G401 (cell line): ENCODE measurements around the gene CDC42BPG. TPM values are rescaled to one million over a fixed set of nuclear protein-coding genes. Genes with fewer than 3 reads are reported as not detected.

Source experiments
- DNase-seq: peaks from one replicate; pipeline ENCODE4 v3.0.0-alpha.2; 2015; ENCODE audit warnings: low spot score
- in situ Hi-C: cut with HindIII; loops from 2 replicates; pipeline ENCODE4 v1.10.0; 2016; ENCODE audit warnings: low sequenced_read_pairs, mixed read lengths
- total RNA-seq: library from RNA; depleted of rRNA; stranded (reverse); fragments of >200 nt; shearing (Covaris generic); gene quantifications from 2 replicates; pipeline ENCODE4 v1.2.3, GENCODE V29; 2014

The CDC42BPG gene
- total RNA-seq, 1 experiment from 2014 or later = 1.6 TPM

DNA sequence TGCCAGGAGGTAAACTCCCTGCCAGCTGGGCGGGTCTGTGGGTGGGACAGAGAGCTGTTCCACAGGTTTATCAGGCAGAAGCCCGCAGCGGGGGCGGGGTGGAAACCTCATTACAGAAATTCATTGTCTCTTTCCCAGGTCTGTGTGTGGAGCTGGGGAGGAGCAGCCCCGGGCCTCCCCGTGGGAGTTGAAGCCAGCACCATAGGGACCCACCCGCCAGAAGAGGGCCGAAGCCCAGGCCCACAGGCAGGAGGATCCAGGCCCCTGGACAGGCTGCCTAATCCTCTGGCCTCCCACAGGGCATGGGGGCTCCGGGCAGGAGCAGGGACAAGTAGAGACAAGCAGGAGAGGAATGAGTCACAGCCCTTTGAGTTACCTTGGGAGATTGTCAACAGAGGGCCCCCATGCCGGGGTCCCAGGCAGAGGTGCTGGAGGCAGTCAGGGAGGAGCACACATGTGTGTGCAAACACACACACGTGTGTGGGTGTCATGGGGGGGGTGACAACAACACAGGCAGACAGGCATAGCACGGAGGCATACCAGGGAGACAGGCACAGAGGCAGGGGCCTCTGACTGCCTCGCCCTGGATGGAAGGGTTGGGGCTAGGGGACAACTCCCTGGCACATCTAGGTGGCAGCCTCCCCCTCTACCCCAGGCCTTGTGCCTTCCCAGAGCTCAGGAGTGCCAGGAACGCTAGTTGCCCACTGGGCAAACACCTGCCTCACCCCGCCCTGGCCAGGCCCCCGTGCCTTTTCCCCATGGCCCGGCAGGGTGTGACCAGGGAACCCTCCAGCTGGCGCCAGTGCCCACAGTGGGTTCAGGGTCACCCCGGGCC is 1.4 kb downstream of the CDC42BPG start:
- in situ Hi-C loops = no loop called here
- no peak for DNase-seq

DNA sequence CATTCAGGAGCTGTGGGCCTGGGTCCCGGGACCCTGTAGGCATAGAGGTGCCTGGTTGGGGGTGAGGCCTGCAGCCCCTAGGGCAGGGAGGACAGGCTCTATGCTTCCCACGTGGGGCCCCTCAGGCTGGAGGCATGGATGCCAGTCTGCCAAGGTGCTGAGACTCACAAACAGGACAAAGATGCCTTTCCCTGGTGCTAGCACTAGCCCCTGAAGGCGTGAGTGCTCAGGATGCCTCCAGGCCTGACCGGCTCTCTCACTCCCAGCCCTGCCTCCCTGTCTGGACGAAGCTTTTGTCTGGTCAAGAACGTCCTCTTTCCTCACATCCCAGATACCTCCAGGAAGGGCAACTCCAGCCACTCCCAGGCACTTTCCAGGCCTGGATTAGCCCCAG is 2.1 kb downstream of the CDC42BPG start:
- DNase-seq = no peak
- in situ Hi-C loops = no loop called here

DNA sequence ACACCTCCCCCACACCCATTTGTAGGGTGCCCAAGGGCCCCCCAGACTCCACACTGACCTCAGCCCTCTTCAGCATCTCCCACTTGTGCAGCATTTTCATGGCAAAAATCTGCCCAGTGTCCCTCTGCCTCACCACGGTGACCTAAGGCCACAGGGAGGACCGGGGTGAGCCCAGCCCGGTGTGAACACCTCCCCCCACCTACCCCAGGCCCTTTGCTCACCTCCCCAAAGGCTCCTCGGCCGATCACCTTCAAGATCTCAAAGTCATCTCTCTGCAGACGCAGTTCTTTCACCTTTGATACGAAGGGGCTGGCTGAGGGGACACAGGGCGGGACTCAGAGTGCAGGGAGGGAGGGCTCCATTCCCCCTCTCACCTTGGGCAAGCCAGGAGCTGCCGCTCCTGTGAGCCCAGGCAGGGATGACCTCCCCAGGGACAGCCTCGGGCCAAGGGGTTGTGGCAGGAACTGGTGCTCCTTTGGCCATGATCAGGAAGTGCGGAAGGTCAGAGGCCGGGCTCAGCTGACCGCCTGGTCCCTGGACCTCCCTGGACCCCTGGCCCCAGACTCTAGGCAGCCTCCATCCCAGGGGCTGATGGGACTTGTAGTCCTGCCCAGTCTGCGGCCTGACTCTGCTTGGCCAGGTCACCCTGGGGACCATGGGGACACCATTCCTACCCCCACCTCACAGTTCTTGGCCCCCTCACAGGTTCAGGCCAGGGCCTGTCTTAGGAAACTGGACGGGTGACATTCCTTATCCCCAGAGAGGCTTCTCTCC is 2.7 kb downstream of the CDC42BPG start:
- no peak for DNase-seq
- in situ Hi-C loops = no loop called here

DNA sequence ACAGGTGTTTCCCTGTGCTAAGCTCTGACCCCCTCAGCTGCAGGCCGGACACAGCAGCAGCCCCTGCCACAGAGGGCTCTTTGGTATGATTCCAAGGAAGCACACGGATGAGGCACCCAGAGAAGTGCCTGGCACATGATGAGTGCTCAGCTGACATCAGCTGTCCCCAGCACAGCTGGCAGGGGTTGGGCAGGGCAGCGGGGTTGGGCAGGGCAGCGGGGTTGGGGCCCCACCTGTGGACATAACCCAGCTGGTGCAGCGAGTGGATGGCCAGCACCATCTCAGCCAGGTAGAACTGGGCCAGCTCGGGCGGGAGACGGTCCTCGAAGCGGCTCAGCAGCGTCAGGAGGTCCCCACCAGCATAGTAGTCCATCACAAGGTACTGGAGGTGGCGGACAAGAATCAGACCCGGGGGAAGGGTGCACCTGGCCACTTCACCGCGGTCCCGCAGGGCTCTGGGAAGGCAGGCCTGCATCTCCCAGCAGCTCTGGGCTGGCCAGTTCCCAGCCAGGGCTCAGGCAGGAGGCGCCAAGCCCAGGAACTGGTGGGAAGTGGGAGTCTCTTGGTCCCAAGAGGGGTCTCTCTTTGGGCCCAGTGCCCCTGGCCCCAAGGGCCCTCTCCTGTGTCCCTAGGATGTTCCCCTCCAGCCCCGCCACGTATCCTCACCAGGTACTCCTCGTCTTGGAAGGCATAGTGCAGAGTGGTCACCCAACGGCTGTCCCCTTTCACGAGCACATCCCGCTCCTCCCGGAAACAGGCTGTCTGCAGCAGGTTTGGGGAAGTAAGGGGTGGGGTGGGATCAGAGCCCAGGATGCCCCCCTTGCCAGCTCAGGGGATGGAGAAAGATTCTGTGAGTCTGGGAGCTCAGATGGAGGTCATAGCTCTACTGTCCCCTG is 4.3 kb downstream of the CDC42BPG start:
- in situ Hi-C loops = no loop called here
- DNase-seq = no peak

DNA sequence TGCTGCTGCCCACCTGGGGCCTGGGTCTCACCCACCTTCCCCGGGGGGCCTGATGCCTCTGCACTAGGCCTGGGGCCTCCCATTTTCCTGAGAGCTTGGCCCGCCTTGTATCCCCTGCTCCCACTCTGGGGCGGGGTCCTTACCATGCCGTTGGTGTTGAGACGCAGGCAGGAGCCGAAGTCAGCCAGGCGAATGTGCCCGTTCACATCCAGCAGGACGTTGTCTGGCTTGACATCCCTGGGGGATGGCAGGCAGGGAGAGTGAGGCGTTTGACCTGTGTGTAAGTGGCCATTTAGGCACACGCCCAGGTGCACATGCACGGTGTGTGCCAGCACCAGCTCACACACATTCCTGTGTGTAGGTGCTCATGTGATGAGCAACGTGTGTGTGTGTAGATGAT is 5.1 kb downstream of the CDC42BPG start:
- DNase-seq = no peak
- in situ Hi-C loops = no loop called here

DNA sequence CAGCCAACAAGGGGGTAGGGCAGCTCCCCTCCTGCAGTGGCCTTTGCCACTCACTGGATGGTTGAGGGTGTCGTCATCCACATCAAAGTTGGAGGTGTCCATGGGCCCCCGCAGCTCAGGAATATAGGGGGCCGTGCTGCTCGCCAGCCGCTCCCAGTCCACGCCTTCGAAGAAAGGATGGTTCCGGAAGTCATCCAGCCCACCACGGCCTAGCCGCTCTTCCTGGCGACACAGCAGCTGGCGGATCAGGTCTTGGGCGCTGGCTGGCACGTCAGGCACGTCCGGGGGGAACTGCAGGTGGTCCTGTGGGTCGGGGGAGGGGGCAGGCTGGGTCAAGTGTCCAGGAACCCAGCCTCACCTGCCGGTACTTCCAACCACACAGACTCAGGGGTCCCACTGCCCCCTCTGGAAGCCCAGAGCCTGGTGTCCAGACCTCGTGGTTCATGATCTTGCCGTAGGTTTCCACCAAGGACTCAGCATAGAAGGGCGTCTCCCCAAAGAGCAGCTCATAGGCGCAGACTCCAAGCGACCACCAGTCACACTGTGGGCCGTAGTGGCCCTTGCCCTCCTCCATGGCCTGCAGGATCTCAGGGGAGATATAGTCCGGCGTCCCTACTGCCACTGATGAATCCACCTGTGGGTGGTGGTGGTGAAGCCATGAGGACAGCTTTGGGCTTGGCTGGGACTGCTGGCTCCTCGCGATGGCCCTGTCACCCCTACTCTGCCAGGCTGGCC is 5.7 kb downstream of the CDC42BPG start:
- DNase-seq = no peak
- in situ Hi-C loops = no loop called here

DNA sequence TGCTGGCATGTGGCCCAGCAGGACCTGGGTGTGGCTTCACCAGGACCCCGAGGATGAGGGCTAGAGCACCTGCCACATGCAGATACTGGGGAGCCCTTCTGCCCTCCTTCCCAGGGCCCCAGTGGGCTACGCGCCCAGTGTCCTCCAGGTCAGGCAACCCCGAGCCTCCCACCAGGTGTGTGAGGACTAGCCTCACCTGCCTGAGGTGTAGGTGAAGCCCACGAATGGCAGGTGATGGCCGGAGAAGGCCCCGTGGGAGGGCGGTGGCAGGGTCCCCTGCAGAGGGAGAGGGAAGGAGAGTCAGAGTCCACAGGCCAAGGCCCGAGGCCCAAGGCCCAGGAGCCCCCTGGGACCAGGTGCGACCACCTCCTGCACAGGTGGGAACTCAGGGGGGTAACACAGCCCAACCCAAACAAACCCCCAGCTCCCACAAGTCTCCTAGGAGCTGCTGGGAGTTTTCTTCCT is 6.5 kb downstream of the CDC42BPG start:
- DNase-seq = no peak
- in situ Hi-C loops = no loop called here

DNA sequence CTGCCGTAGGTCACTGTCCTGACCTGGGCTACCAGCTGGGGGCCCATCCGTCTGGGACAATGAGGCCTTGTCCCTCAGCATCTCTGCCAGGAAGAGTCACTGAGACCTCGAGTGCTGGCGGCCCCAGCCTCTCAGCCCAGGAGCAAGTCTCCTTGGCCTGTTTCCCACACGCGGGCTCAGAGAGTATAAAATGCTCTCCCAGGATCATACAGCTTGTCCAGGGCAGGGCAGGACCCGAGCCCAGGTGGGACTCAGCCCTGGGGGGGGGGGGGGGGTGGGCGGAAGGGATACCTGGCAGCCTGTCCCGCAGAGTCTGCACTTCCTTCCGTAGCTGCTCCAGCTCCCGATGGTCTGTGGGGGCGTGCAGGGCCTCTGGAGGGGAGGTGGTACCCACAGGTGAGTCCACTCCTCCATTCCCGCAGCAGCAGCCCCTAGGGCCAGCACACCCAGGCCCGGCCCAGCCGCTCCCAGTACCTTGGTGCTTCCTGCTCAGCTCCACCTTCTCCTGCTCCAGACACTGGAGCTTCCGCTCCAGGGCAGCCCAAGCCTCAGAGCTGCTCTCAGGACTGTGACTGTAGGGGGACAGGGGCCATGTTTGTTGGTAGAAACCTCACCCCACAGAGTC is 7.9 kb downstream of the CDC42BPG start:
- in situ Hi-C loops = no loop called here
- no peak for DNase-seq

DNA sequence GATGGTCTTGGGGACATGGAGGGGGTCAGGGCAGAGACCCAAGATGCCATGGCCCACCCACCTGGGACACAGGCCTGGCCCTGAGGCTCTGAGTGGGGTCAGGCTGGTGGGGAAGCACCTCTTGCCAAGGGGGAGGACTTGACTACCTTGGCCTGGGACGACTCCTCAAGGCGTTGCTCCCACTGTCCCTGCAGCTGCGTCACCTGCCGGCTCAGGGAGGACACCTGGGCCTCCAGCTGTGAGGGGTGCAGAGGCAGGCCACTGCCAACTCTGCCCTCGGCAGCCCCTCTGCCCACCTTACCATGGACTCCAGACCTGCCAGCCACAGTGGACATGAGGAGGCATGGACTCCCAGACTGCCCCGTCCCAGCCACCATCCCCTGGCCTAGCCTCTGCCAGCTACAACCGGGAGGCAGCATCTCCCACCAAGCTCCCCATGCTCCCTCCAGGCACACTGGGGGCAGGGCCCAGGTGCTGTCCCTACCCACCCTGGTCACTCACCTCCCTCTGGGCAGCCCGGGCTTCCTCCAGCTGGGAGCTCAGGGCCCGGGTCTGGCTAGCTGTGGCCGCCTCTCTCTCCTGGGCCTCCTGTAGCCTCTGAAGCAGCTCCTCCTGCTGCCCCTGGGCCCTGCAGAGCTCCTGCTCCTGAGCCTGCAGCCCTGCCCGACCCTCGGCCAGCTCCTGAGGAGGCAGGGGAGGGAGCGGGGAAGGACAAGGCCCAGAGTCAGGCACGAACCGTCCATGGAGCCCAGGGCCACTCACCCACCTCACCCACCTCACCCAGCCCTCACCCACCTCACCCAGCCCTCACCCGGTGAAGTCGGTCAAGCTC is 8.6 kb downstream of the CDC42BPG start:
- in situ Hi-C loops = no loop called here
- DNase-seq = no peak

DNA sequence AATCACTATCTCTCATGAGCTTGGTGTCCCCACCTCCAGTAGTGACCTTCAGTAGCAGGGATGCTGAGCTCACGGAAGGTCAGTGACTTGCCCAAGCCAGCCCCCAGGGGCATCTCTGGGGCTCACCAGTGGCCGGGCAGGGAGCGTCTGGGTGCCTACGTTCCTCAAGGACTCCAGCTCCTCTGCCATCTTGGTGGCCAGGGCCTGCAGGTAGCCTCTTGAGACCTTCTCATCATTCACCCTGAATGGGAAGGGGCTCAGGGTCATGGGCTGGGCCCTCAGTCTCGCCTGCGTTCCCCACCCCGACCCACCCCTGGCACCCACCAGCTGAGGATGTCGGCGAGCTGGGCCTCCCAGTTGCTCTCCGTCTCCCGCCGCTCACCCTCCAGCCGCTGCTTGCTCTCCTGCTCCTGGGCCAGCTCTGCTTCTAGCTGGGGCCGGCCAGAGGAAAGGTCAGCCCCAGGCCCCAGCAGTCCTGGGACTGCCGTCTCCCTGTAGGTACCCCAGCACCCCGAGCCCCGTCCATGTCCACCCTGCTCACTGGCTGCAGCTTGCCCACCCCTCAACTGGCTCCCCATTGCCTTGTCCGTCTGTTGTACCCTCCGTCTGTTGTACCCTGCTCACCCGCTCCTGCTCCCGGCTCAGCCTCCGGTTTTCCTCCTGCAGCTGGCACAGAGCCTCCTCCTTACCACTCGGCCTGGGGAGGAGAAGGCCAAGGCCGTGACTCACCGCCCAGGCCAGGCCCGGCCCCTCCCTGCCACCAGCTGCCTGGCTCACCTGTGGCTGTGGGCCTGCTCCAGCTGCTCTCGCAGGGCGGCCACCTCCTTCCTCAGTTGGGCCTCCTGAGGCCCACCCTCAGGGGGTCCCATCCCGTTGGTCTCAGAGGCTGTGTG is 9.5 kb downstream of the CDC42BPG start:
- DNase-seq = no peak

DNA sequence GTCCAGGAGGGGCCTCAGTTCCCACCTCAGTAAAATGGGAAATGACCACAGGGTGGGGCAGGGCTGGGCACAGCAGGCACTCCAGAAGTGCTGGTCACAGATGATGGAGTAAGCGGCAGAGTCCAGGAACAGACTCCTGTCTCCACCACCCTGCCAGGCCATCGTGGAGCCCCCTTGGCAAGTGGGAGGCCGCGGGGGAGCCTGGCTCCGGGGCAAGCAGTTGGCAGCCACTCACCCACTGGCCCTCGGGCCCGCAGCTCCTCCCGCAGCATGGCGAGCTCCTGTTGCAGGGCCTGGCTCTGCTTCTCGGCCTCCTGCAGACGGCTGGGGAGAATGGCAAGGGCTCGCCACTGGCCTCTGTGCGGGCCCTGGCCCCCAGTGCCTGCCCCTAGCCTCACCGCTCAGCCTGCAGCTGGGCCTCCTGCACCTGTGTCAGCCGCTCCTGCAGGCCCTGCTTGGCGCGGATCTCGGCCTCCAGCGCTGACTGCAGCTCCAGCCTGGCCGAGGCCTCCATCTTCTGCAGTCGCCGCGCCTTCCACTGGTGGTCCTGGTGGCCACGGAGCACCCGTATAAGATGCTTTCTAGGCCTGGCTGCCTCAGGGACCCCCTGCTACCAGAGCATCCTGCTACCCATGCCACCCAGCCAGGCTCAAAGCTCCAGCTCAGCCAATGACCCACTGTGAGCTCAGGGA is 10.3 kb downstream of the CDC42BPG start:
- no peak for DNase-seq

More for the DNA sequence above, 9.5 kb downstream of the CDC42BPG start:
- in situ Hi-C loops = no loop called here

DNA sequence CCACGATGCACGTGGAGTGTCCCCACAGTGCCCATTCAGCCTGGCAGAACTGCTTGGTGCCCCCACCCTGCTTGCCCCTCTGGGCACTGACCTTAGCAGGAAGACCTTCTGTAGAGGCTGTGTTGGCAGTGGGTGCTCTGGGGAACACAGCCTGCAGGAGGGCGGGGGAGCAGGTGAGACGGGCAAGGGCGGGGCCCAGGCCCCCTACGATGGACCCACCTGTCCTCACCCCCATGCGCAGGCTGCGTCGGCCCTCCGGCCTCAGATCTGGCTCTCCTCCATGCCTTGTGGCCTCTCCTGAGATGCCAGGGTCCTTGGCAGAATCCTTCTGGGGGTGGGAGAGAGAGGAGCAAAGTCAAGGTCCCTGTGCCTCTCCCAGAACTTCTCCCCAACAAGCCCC is 10.9 kb downstream of the CDC42BPG start:
- DNase-seq = no peak
- in situ Hi-C loops = no loop called here

More for the DNA sequence above, 10.3 kb downstream of the CDC42BPG start:
- in situ Hi-C loops = no loop called here

DNA sequence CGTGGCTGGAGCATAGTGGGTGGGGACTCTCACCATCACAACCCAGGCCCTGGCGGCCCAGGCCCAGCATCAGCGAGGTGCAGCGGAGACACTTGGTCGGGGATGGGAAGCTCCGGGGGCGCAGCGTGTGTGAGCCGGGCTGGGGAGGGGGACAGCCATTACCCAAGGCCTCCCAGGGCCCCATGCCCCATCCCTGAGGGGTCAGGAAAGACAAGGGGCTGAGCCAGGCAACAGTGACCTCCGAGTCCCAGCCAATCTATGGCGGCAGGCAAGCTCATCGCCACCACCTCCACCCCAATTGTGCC is 11.3 kb downstream of the CDC42BPG start:
- in situ Hi-C loops = no loop called here
- DNase-seq = no peak

DNA sequence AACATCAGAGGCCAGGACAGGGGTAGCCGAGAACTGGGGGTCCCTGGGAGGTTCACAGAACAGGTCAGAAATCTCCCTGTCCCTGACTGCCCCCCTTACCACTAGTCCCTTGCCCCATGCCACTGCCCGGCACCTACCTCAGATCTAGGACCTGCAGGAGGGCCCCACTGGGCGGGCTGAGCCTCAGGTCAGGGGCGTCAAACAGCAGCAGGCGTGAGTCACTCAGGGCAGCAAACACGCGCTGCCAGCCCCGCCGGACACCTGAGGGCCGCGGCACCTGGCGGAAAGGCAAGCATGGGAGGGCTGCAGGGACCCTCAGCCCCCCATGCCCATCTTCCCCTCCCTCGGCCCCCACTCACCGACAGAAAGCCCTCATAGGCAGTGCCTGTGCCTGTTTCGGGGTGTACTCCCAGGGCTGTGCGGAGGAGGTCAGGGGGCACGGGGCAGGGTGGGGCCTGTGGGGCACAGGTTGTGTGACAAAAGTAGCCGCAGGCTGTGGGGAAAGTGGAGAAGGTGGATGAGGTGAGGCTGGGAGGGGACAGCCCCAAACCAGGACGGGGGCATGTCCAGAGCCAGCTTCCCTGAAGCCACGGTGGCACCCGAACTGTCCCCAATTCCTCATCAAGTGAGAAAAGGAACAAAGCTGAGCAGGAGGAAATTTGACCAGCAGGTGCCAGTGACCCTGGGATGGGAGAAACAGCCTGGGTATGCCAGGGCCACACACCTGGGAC is 11.8 kb downstream of the CDC42BPG start:
- in situ Hi-C loops = no loop called here
- no peak for DNase-seq

DNA sequence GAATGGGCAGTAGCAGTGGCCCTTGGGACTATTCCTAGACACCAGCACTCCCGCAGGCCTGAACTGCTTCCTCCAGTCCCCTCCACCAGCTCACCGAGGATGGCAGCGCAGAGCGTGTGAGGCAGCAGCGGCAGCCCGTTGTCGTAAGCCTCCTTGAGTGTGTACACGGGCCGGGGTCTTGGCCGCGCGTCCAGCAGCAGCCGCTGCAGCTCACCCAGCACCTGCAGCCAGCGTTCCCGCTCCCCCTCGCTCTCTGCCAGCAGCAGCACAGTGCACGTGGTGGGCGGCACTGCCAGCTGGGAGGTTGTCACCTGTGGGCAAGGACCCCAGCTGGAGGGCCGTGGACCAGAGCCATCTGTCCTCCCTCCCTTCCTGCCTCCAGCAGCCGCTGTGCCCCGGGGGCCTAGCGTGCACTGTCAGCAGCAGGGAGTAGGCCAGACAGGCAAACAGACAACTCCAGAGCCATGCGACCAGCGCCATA is 13.0 kb downstream of the CDC42BPG start:
- in situ Hi-C loops = no loop called here
- no peak for DNase-seq
